DMS 273 (cell line): Measurements from ENCODE around the gene GSX1.

Experiments
- DNase-seq: peaks from one replicate; lab custom pipeline; 2025; ENCODE audit not compliant: unreplicated experiment; lab: John Stamatoyannopoulos, UW

GSX1 gene

DNA sequence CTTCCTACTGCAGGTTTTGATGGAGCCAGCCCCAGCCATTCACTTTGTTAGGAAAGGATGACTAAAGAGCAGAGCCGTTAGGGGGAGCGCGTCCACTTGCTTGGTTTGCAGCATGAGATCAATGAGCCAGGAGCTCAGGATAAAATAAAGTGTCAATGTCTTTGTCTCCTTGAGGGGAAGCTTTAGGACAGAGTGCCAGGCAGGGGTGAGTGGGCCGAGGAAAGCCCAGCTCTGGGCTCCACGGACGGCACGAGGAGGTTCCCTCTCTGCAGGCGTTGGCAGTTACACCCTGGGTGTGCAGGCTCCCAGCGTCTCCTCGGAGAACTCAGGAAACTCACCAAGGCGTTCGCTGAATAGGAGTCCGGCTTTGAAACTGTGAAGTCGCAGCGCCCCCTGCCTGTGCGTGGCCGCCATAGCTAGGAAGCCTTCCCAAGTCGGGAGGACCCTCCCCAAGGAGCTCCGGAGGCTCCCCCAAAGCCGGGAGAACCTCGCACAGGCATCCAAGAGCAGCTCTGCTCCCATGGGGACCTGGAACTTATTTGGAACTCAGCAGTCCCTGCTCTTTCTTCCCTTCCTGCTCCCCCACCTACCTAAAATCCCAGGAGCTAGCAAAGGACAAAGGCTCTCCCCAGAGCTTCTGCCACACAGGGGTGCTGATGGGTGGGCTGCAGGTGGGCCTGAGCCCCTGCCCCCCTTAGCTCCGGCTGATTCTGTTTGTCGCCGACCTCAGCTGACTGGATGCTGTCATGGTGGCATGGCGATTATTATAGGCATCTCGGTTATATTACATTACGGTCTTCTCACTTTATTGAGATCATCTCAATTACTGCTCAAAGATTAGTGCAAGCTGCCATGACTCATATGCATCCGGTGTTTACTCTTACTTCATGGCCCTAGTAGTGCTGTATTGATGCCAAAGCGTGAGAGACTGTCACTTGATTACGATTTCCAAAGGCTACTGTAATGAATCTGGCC is 34.4 kb downstream of the GSX1 start:
- peak; percentile 88 for DNase-seq

DNA sequence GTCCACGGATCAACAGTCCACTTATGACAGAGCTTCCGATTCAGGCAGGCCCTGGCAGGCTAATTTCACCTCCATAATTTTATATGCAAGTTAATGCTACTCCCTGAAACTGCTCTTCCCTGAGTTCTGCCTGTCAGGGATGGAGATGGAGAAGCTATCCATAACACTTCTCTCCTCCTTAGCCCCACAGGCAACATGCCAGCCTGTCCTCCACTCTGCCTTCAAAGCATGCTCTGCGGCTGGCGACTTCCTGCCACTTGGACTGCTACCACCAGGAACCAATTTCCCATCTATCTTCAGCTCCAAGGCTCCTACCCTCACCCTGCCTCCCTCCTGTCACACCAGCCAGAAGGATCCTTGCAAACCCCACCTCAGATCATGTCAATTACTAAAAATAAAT is 35.4 kb downstream of the GSX1 start:
- no peak for DNase-seq

DNA sequence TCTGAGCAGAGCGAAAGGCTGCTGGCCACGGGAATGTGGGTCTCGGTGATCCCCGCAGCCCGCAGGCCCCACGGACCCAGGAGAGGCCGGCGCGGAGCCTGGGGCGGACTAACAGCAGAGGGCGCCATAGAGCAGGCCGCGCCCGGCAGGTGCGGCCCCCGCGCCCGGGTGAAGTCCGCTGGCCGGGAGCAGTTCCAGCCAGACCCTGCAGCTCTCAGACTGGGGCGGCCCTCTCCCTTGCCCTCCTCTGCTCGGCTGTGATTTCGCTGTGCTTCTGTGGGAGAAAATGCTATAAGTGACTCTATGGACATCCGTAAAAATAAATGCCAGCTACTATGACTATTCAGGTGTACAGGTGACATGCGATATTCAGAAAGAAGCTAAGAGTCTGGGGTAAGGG is 37.7 kb downstream of the GSX1 start:
- peak; percentile 60 for DNase-seq

DNA sequence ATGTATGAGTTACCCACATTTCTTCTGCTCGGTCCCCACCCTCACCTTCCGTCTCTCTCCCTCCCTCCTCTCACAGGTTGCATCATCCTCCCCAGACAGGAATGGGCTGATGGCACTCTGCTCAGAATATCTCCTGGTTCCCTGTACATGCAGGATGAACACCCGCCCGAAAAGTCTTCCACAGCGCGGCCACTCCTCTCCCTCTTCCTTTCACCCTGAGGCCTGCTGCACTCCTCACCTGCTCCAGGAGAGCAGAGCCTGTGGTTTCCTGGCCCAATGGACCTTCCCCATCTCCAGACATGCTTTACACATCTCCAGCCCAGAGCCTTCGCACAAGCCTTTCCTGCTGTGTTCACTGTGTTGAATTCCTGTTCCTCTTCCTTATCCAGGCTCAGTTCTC is 40.9 kb downstream of the GSX1 start:
- no peak for DNase-seq

DNA sequence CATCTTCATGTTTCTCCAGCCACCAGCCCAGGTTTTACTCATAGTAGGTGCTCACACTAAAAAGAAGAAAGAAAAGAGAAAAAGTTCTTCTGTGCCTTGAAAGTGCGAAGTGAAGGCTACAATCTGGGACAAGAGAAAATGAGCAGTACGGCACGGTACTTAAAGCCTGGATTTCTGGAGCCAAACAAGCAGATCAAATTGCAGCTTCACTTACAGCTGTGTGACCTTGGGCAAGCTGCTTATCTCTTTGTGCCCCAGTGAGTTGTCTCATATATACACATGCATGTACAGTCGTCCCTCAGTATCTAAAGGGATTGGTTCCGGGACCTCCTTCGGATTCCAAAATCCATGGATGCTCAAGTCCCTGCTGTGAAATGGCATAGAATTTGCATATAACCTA is 41.8 kb downstream of the GSX1 start:
- DNase-seq = no peak

DNA sequence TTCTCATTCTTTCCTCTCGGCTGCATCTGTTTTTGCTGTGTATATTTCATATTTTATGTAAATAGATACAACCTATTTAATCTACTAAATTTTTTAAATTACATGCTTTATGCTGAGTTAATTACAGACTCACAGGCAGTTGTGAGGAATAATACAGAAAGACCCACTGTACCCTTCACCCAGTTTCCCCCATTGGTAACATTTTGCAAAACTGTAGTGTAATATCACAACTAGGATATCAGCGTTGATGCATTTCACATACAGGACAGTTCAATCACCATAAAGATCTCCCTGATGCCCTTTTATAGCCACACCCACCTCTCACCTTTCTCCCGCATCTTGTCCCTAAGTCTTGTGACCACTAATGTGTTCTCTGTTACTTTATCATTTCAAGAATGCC is 43.5 kb downstream of the GSX1 start:
- no peak for DNase-seq

DNA sequence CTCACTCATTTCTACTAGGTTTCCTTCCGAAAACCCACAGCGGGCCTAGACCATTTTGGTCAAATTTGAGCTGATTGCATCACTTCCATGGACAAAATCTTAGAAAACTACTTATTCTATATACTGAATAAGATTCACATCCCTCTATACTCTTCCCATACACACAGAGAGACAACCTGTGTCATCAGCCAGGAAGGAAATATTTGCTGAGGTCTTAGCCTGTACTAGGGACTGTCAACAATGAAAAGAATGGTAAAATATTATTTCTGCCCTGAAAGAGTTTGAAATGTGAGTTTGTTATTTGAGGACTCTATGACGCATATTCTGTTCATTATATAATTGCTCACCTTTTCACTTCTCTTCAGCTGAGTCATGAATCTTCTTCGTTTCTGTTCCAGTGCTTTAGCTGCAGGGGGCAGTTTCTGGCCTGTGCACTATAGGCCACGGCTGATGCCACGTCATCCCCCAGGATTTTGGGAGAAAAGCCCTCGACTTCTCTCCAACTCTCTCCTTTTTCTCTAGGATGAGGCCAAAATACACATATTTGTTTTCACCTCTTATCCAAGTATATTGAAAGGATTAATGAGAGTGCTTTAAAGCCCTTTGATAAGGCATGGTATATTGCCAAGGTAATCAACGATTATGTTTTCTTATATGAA is 47.7 kb downstream of the GSX1 start:
- no peak for DNase-seq

DNA sequence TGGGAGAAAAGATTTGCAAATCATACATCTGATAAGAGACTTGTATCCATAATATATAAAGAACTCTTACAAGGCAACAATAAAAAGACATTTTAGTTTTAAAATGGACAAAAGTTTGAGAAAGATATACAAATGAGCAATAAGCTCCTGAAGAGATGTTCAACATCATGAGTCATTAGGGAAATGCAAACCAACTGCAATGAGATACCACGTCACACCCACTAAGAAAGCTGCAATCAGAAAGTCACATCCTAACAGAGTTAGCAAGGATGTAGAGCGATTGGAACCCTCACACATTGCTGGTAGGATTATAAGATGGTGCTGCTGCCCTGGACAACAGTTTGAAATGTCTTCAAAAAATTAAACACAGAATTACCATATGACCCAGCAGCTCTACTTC is 50.3 kb downstream of the GSX1 start:
- DNase-seq = no peak
